Neural cell (in vitro differentiated cells): Measurements from ENCODE around the gene LDB1. TPM values are rescaled to one million over a fixed set of nuclear protein-coding genes. Genes with fewer than 3 reads are reported as not detected.

Source experiments
- H2AFZ ChIP-seq: fragments of 200-600, 300-800 bp; sonication (generic), shearing (Covaris generic); 2 replicates; pipeline ENCODE4 v1.6.0; 2014; ENCODE audit warnings: low read depth, mild to moderate bottlenecking, antibody characterized with exemption, low read length, moderate library complexity
- H3F3A ChIP-seq: fragments of 200-600 bp; shearing (Covaris generic); 2 replicates; pipeline ENCODE4 v1.6.1; 2016; ENCODE audit warnings: mild to moderate bottlenecking, moderate library complexity, mixed read lengths, antibody characterized with exemption, low read length; ENCODE audit not compliant: insufficient read depth, poor library complexity, severe bottlenecking
- H3K27ac ChIP-seq: fragments of 200-600, 300-800 bp; sonication (generic), shearing (Covaris generic); 2 replicates; pipeline ENCODE4 v1.5.1; 2014; ENCODE audit warnings: mild to moderate bottlenecking, low read length, moderate library complexity
- H3K27me3 ChIP-seq: fragments of 300-800, 200-600 bp; sonication (generic), shearing (Covaris generic); 2 replicates; pipeline ENCODE4 v1.6.0; 2014; ENCODE audit warnings: mild to moderate bottlenecking, low read depth, low read length, moderate library complexity; ENCODE audit not compliant: insufficient read depth
- H3K36me3 ChIP-seq: fragments of 300-800, 200-600 bp; sonication (generic), shearing (Covaris generic); 2 replicates; pipeline ENCODE4 v1.5.1; 2014; ENCODE audit warnings: mild to moderate bottlenecking, antibody characterized with exemption, low read length, moderate library complexity; ENCODE audit not compliant: insufficient read depth
- H3K4me2 ChIP-seq: fragments of 300-800, 200-600 bp; sonication (generic), shearing (Covaris generic); 2 replicates; pipeline ENCODE4 v1.6.0; 2014; ENCODE audit warnings: mild to moderate bottlenecking, low read length
- H3K4me3 ChIP-seq: fragments of 300-800, 200-600 bp; sonication (generic), shearing (Covaris generic); 2 replicates; pipeline ENCODE4 v1.5.1; 2014; ENCODE audit warnings: mild to moderate bottlenecking, low read length, moderate library complexity
- H3K79me2 ChIP-seq: fragments of 200-600 bp; shearing (Covaris generic); replicated peaks from 2 replicates; pipeline ENCODE4 v1.6.0; 2014; ENCODE audit warnings: mild to moderate bottlenecking, low read length, moderate library complexity; ENCODE audit not compliant: insufficient read depth
- H3K9ac ChIP-seq: fragments of 300-800, 200-600 bp; sonication (generic), shearing (Covaris generic); 2 replicates; pipeline ENCODE4 v1.6.1; 2016; ENCODE audit warnings: mild to moderate bottlenecking, low read length, mixed read lengths
- H3K9me2 ChIP-seq: fragments of 200-600 bp; shearing (Covaris generic); 2 replicates; pipeline ENCODE4 v1.6.1; 2016; ENCODE audit warnings: mild to moderate bottlenecking, low read length, mixed read lengths; ENCODE audit not compliant: insufficient read depth
- H3K9me3 ChIP-seq: fragments of 200-600, 300-800 bp; sonication (generic), shearing (Covaris generic); 2 replicates; pipeline ENCODE4 v1.6.1; 2016; ENCODE audit warnings: mild to moderate bottlenecking, mixed run types, low read length, moderate library complexity, mixed read lengths
- H4K20me1 ChIP-seq: fragments of 200-600 bp; shearing (Covaris generic); 2 replicates; pipeline ENCODE4 v1.6.1; 2016; ENCODE audit warnings: mild to moderate bottlenecking, mixed run types; ENCODE audit not compliant: insufficient read depth
- EP300 ChIP-seq: fragments of 450-650 bp; conservative IDR thresholded peaks from 2 replicates; pipeline ENCODE4 v1.6.1; 2014; ENCODE audit warnings: antibody characterized with exemption, mild to moderate bottlenecking, moderate library complexity; ENCODE audit not compliant: poor library complexity, severe bottlenecking
- EZH2 ChIP-seq: fragments of 200-600, 300-800 bp; shearing (Covaris generic), sonication (generic); IDR thresholded peaks from 2 replicates; pipeline ENCODE4 v1.6.1; 2014; ENCODE audit warnings: antibody characterized with exemption, low read length, borderline replicate concordance, mild to moderate bottlenecking; ENCODE audit not compliant: insufficient read depth, poor library complexity, severe bottlenecking
- MXI1 ChIP-seq: fragments of 450-650 bp; conservative IDR thresholded peaks from 2 replicates; pipeline ENCODE4 v1.6.1; 2014; ENCODE audit warnings: antibody characterized with exemption, mild to moderate bottlenecking; ENCODE audit not compliant: poor library complexity, severe bottlenecking
- POLR2AphosphoS5 ChIP-seq: IDR thresholded peaks from 2 replicates; pipeline ENCODE4 v1.6.1; 2012
- RAD21 ChIP-seq: fragments of 450-650 bp; conservative IDR thresholded peaks from 2 replicates; pipeline ENCODE4 v1.6.1; 2014; ENCODE audit warnings: antibody characterized with exemption, mild to moderate bottlenecking, moderate library complexity
- SMC3 ChIP-seq: fragments of 450-650 bp; conservative IDR thresholded peaks from 2 replicates; pipeline ENCODE4 v1.6.1; 2014; ENCODE audit warnings: antibody characterized with exemption, mild to moderate bottlenecking, moderate library complexity; ENCODE audit not compliant: poor library complexity
- TAF1 ChIP-seq: IDR thresholded peaks from 2 replicates; pipeline ENCODE4 v1.6.1; 2012; ENCODE audit warnings: low read depth
- polyA plus RNA-seq: library from polyadenylated mRNA; depleted of rRNA; stranded (reverse); fragments of >200 nt; gene quantifications from 2 replicates; pipeline ENCODE4 v1.2.3, GENCODE V29; 2014
- TF ChIP-seq, protein P1 (sequence below): fragments of 450-650 bp; IDR thresholded peaks from 2 replicates; pipeline ENCODE4 v1.5.1; 2014; ENCODE audit warnings: antibody characterized with exemption, mild to moderate bottlenecking, moderate library complexity; ENCODE audit not compliant: poor library complexity, severe bottlenecking
- TF ChIP-seq, protein P2 (sequence below): IDR thresholded peaks from 2 replicates; pipeline ENCODE4 v1.6.1; 2012; ENCODE audit warnings: borderline replicate concordance

Gene LDB1
- polyA plus RNA-seq, 1 donor from 2014 or later: 107 TPM

DNA sequence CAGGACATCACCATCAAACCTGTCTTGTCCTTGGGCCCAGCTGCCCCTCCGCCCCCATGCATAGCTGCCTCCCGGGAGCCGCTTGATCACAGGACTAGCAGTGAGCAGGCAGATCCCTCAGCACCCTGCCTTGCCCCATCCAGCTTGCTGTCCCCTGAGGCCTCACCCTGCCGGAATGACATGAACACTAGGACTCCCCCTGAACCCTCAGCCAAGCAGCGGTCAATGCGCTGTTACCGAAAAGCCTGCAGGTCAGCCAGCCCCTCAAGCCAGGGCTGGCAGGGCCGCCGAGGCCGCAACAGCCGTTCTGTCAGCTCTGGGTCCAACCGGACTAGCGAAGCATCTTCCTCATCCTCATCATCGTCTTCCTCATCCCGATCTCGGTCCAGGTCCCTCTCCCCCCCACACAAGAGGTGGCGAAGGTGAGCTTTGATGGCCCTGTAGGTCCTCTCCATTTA, 26.8 kb upstream of the LDB1 start:
- peaks cover 4% of the 10 kb centered on the region for H3K36me3 ChIP-seq
- no peak overlapping the region for H2AFZ ChIP-seq
- no peaks in the 10 kb centered on the region for H4K20me1 ChIP-seq

DNA sequence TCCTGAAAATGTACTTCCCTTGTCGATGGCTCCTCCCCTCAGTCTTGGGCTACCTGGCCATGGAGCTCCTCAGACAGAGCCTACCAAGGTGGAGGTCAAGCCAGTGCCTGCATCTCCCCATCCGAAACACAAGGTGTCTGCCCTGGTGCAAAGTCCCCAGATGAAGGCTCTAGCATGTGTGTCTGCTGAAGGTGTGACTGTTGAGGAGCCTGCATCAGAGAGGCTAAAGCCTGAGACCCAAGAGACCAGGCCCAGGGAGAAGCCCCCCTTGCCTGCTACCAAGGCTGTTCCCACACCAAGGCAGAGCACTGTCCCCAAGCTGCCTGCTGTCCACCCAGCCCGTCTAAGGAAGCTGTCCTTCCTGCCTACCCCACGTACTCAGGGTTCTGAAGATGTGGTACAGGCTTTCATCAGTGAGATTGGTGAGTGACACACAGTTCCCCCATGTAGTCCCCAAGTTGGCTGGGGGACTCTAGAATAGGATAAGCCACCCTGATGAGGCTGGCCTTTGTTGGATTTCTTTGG, 21.5 kb upstream of the LDB1 start:
- Histone ChIP-seq H2AFZ (no peak overlapping the region), H3K27me3 (no peaks in the 10 kb centered on the region), H3K36me3 (no peaks in the 10 kb centered on the region), H3K27ac (no peak overlapping the region), H3K9me2 (no peaks in the 10 kb centered on the region), H4K20me1 (no peaks in the 10 kb centered on the region), H3K9me3 (no peaks in the 10 kb centered on the region), H3K4me3 (no peak overlapping the region), H3K9ac (no peak overlapping the region), H3F3A (no peaks in the 10 kb centered on the region), H3K4me2 (no peak overlapping the region), H3K79me2 (peaks cover 4% of the 10 kb centered on the region)
- TF ChIP-seq MXI1: no peak
- no peak for TF ChIP-seq EZH2
- no peak for TF ChIP-seq SMC3
- TF ChIP-seq TAF1: no peak
- TF ChIP-seq, protein P1, sequence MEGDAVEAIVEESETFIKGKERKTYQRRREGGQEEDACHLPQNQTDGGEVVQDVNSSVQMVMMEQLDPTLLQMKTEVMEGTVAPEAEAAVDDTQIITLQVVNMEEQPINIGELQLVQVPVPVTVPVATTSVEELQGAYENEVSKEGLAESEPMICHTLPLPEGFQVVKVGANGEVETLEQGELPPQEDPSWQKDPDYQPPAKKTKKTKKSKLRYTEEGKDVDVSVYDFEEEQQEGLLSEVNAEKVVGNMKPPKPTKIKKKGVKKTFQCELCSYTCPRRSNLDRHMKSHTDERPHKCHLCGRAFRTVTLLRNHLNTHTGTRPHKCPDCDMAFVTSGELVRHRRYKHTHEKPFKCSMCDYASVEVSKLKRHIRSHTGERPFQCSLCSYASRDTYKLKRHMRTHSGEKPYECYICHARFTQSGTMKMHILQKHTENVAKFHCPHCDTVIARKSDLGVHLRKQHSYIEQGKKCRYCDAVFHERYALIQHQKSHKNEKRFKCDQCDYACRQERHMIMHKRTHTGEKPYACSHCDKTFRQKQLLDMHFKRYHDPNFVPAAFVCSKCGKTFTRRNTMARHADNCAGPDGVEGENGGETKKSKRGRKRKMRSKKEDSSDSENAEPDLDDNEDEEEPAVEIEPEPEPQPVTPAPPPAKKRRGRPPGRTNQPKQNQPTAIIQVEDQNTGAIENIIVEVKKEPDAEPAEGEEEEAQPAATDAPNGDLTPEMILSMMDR: no peak
- TF ChIP-seq, protein P2, sequence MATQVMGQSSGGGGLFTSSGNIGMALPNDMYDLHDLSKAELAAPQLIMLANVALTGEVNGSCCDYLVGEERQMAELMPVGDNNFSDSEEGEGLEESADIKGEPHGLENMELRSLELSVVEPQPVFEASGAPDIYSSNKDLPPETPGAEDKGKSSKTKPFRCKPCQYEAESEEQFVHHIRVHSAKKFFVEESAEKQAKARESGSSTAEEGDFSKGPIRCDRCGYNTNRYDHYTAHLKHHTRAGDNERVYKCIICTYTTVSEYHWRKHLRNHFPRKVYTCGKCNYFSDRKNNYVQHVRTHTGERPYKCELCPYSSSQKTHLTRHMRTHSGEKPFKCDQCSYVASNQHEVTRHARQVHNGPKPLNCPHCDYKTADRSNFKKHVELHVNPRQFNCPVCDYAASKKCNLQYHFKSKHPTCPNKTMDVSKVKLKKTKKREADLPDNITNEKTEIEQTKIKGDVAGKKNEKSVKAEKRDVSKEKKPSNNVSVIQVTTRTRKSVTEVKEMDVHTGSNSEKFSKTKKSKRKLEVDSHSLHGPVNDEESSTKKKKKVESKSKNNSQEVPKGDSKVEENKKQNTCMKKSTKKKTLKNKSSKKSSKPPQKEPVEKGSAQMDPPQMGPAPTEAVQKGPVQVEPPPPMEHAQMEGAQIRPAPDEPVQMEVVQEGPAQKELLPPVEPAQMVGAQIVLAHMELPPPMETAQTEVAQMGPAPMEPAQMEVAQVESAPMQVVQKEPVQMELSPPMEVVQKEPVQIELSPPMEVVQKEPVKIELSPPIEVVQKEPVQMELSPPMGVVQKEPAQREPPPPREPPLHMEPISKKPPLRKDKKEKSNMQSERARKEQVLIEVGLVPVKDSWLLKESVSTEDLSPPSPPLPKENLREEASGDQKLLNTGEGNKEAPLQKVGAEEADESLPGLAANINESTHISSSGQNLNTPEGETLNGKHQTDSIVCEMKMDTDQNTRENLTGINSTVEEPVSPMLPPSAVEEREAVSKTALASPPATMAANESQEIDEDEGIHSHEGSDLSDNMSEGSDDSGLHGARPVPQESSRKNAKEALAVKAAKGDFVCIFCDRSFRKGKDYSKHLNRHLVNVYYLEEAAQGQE: no peak
- no peak for TF ChIP-seq RAD21
- no peak for TF ChIP-seq POLR2AphosphoS5
- TF ChIP-seq EP300: no peak

More for the DNA sequence above, 26.8 kb upstream of the LDB1 start:
- H3K4me3 ChIP-seq: no peak overlapping the region
- H3K9ac ChIP-seq: no peak overlapping the region
- no peaks in the 10 kb centered on the region for H3K9me2 ChIP-seq
- H3K79me2 ChIP-seq: no peaks in the 10 kb centered on the region
- TF ChIP-seq, protein P2: no peak
- TF ChIP-seq POLR2AphosphoS5: no peak
- TF ChIP-seq, protein P1: no peak
- TF ChIP-seq RAD21: no peak
- no peak for TF ChIP-seq EZH2
- TF ChIP-seq MXI1: no peak
- no peak for TF ChIP-seq TAF1
- no peak for TF ChIP-seq SMC3
- TF ChIP-seq EP300: no peak
- no peak overlapping the region for H3K4me2 ChIP-seq
- H3F3A ChIP-seq: no peaks in the 10 kb centered on the region
- no peak overlapping the region for H3K27ac ChIP-seq
- no peaks in the 10 kb centered on the region for H3K9me3 ChIP-seq
- H3K27me3 ChIP-seq: no peaks in the 10 kb centered on the region
